Measurements from ENCODE around the gene PLPPR2. TPM values are rescaled to one million over a fixed set of nuclear protein-coding genes. Genes with fewer than 3 reads are reported as not detected.
"Not testable (repeated sequence)": the region's sequence is repeated elsewhere in the genome, so short reads cannot be mapped to it uniquely, and the experiment has no call there.

Gene PLPPR2, protein sequence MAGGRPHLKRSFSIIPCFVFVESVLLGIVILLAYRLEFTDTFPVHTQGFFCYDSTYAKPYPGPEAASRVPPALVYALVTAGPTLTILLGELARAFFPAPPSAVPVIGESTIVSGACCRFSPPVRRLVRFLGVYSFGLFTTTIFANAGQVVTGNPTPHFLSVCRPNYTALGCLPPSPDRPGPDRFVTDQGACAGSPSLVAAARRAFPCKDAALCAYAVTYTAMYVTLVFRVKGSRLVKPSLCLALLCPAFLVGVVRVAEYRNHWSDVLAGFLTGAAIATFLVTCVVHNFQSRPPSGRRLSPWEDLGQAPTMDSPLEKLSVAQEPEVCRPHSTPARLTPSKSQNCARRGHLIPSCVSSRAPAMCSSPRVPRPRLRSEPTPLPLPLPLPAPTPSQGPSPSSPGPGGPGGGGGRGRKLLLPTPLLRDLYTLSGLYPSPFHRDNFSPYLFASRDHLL
- total RNA-seq (2014; rRNA removed; shearing (Covaris generic)): 0.27 and 1.4 TPM in 2 replicates
- 5.8 and 9.4 TPM in 2 replicates for polyA plus RNA-seq (2015; cell fraction: cytosol; rRNA removed)
- polyA plus RNA-seq (2015; cell fraction: nucleus; rRNA removed): 5.1 and 7.3 TPM in 2 replicates

DNA sequence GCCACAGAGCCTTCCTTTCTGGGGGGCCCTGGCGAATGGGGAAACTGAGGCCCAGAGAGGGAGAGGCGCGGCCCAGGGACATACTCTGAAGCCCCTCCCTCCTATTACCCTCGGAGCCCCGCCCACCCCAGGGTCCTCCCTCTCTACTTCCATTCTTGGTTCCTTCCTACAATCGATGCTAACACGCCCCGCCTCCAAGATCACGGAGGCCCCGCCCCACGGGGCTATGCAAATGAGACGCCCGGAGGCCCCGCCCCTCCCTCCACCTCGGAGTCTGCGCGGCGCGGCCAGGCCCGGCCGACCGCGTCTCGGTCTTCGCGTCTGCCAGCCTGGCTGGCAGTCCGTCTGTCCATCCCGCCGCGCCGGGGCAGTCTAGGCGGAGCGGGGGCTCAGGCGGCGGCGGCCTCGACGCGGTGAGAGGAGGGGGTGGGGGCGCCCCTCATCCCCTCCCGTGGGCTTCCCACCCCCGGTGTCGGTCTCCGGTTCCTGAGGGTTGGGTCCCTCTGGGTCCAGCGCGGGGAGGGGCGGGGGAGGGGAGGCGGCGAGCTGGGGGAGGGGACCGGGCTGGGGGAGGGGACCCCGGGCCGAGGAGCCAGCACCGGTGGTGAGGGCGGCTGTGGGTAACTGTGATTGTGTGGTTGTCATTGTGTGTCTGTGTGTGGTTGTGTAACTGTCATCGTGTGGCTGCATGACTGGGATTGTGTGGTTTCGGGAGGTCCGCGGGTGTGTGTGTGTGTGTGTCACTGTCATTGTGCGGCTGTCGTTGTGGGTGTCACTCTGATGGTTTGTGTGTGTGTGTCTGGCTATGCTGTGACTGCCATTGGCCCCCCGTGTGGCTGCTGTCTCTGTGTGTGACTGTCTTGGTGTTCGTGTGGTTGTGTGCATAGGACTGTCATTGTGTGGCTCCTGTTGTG lies at the start of gene PLPPR2:
PLPPR2 (plus strand) TSS at position 273 of the 914 bp plus-strand sequence. CDS start 2,242 bp downstream, outside the sequence.
- DNase-seq (ENCODE audit: low read depth): no peak

DNA sequence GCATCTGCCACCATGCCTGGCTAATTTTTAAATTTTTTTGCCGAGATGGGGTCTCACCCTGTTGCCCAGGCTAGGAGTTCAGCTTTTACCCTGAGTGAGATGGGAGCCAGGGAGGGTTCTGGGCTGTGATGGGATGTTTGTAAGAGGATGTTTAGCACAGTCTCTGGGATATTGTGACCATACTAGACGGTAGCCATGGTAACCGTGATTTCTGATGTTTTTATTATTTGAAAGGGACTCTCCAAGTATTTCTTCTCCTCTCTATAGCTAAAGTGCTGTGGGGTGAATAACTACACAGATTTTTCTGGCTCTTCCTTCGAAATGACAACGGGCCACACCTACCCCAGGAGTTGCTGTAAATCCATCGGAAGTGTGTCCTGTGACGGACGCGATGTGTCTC lies 48.9 kb upstream of the PLPPR2 start:
- no peak for DNase-seq (ENCODE audit: low read depth)

DNA sequence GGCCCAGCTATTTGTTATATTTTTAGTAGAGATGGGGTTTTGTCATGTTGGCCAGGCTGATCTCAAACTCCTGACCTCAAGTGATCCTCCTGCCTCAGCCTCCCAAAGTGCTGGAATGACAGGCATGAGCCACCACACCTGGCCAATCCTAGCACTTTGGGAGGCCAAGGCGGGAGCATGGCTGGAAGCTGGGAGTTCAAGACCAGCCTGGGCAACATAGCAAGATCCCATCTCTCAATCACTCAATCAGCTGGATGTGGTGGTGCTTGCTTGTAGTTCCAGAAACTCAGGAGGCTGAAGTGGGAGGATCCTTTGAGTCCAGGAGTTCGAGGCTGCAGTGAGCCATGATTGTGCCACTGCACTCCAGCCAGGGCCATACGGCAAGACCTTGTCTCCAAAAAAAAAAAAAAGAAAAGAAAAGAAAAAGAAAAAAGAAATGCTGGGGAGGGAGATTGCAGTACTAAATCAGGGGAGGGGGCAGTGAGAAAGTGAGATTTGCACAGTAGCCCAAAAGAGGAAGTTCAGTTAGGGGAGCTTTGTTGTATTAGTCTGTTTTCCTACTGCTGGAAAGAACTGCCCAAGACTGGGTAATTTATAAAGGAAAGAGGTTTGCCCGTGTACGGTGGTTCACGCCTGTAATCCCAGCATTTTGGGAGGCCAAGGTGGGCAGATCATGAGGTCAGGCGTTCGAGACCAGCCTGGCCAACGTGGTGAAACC lies 34.8 kb upstream of the PLPPR2 start:
- not testable (repeated sequence) for DNase-seq (ENCODE audit: low read depth)

DNA sequence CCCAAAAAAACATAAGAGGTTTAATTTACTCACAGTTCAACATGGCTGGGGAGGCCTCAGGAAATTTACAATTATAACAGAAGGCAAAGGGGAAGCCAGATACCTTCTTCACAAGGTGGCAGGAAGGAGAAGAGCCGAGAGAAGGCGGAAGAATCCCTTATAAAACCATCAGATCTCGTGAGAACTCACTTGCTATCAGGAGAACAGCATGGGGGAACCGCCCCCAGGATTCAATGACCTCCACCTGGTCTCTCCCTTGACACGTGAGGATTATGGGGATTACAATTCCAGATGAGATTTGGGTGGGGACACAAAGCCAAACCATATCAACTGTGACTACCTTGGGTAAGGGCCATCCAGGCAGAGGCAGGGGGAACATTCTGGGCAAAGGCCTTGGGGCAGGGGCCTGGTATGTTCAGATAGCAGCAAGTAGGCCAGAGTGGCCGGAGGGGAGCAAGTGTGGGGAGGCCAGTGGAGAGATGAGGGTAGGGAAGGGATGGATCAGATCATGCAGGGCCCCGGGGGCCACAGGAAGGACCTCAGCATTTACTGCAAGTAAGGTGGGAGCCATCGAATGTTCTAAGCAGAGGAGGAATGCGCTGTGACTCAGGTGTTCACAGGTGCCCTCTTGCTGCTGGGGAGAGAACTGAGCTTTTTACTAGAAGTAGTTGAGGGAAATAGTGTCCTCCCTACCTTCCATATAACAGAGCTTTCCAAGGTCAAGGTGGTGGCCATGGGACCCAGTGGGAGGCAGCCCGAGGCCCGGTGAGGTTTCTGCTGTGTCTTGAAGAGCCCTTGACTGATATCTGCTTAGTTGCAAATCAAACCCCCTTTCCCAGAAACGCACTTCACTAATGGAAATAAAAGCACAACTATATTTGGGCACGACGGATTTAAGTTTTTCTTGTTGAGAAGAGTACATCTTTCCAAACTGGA lies 33.8 kb upstream of the PLPPR2 start:
- DNase-seq (ENCODE audit: low read depth): no peak

DNA sequence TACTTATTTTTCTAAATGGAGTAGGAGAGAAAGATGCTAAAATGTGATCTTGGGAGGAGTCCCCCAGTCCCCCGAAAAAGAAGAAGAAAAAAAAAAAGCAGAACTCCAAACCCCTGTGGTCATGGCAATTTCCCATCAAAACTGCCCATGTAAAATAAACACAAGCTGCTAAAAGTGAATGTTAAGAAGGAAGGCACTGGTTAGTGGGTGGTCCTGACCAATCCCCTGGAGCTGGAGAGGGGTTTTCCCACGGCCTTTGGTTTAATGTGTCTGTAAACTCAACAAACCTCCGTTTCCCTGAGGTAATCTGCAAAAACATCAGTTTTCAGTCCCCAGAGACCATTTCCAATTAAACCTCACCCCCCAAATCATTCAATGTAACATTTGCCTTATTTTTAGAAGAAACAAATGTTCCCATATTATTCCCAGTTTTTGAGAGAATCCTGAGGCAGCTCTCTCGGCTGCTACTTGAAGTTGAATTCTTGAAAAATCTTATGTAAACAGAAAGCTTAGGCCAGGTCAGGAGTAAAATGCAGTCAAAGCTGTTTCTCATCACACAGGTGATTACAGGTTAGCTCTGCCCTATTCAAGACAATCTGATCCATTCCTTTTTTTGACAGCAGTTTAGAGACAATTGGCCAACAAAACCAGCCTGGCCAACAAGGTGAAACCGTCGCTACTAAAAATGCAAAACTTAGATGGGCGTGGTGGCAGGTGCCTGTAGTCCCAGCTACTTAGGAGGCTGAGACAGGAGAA lies 32.8 kb upstream of the PLPPR2 start:
- no peak for DNase-seq (ENCODE audit: low read depth)

DNA sequence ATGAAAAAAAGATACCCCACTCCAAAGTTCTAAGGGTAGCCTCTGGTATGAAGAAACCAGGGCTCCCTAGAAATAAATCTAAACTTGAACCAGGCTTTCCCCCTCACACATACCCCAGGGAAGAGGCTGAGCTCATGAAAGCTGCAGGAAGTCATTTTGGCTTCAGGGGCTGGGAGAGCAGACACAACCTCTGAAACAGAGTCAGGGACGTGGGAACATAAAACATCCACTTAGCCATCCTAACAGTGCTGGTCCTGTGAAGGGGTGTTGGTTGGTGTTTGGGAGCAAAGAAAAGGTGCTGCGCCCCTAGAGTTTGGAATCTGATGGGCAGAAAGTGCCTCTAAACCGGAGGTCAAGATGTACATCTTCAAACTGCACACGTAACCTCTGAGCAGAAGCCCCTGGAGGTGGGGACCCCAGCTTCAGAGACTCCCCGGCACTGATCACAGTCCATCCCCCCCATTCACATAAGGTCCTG lies 31.6 kb upstream of the PLPPR2 start:
- DNase-seq (ENCODE audit: low read depth): no peak

DNA sequence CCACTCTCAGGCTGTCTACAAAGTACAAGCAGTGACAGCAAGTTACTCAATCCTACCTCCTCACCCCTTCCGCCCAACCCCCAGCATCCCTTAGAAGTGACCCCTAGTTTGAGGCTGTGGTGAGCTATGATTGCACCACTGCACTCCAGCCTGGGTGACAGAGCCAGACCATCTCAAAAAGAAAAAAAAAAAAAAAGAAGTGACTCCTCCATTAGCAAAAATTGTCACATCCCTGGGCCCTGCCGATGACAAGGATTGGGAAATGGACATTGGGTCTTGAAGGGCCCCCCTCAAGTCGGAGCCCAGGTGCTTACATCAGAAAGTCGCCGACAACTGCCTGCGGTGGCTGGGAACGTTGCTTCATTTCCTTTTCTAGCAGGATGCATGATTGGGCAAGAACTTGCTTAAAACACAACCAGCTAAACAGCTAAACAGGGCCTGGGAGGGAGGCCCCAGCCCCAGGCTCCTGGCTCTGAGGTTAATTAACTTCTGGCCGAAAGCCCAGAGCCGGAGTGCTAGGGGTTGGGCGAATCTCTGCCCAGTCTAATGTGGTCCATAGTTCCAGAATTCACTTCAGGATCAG lies 31.1 kb upstream of the PLPPR2 start:
- DNase-seq (ENCODE audit: low read depth): peak; percentile 76

DNA sequence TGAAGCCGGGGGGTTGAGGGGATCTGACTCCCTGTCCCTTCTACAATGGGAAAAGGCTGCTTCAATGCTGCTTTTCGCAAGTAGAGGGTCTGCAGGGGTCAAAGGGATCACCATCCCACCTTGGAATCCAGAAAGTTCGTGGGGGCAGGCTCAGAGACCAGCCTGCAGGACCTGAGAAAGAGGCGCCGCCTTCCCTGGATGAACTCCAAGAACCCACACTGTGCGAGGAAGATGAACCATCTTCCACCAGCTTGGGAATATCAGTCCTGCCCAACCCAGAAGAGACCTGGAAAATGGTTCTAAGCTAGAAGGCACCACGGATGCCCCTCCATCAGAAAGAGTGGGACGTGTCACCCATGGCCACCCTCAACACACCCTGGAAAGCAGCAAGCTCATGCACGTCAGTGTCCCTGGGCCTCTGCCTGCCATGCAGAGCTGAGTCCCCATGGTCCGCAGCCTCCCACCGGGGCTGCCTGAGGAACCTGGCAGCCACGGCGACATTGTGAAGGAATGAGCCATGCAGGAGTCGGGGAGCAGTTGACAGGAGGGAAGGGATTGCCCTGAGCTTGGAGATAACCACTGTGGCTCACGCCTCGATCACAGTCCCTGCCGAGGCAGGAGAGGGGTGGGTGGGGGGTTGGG lies 30.4 kb upstream of the PLPPR2 start:
- DNase-seq (ENCODE audit: low read depth): no peak

DNA sequence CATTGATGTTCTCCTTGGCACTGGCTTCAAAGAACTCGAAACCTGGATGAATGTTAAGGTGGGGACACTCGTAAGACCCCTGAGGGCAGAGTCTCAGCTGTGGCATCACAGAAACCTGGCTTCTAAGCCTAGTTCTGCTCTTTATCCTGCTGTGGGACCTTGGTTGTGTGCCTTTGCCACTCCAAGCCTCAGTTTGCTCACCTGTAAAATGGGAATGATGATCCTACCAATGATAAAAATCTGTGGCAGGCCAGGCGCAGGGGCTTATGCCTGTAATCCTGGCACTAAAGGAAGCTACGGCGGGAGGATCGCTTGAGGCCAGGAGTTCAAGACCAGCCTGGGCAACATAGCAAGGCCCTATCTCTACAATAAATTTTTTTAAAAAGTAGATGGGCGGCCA lies 29.7 kb upstream of the PLPPR2 start:
- DNase-seq (ENCODE audit: low read depth): no peak

DNA sequence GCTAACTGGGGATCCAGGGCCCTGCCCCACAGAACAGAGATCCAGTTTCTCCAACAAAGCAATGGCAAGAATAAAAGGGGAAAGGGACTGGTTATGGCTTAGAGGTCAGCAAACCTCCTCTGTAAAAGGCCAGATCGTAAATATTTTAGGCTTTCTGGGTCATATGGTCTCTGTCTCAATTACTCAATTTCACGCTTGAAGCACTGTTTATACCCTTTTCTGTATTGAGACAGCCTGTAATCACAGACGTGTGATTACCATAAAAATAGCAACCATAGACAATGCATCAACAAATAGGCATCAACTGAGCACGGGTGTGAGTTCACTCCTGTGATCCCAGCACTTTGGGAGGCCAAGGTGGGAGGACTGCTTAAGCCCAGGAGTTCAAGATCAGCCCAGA lies 25.1 kb upstream of the PLPPR2 start:
- no peak for DNase-seq (ENCODE audit: low read depth)

DNA sequence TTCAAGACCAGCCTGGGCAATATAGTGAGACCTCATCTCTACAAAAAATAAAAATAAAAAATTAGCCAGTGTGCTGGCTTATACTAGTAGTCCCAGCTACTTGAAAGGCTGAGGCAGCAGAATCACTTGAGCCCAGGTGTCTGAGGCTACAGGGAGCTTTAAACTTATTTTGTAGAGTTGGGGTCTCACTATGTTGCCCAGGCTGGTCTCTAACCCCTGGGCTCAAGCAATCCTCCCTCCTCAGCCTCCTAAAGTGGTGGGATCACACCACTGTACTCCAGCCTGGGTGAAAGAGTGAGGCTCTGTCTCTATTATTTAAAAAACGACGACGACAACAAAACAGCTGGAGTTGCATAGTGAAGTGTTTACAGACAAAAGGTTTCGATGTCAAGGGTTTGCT lies 23.7 kb upstream of the PLPPR2 start:
- DNase-seq (ENCODE audit: low read depth): no peak

DNA sequence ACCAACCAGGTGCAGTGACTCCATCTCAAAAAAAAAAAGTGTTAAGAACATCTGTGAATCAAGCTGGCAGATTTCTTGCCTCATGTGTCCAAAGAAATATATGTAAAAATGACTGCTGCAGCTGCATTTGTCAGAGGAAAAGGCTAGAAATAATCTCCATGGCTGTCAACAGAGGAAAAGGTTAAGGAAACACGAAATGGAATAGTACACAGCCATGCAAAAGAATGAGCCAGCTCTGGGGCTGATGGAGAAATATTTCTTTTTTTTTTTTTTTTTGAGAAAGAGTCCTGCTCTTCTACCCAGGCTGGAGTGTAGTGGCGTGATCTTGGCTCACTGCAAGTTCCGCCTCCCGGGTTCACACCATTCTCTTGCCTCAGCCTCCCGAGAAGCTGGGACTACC lies 22.4 kb upstream of the PLPPR2 start:
- DNase-seq (ENCODE audit: low read depth): no peak

DNA sequence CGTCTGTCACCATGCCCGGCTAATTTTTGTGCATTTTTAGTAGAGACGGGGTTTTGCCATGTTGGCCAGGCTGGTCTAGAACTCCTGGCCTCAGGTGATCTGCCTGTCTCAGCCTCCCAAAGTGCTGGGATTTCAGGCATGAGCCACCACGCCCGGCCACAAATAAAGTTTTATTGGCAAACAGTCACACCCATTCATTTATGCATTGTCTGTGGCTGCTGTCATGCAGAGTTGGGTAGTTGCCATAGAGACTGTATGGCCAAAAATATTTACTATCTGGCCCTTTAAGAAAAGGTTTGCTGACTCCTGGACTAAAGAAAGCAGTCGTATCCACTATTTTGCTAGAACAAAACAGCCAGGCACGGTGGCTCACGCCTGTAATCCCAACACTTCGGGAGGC lies 21.4 kb upstream of the PLPPR2 start:
- DNase-seq (ENCODE audit: low read depth): peak; percentile 15

DNA sequence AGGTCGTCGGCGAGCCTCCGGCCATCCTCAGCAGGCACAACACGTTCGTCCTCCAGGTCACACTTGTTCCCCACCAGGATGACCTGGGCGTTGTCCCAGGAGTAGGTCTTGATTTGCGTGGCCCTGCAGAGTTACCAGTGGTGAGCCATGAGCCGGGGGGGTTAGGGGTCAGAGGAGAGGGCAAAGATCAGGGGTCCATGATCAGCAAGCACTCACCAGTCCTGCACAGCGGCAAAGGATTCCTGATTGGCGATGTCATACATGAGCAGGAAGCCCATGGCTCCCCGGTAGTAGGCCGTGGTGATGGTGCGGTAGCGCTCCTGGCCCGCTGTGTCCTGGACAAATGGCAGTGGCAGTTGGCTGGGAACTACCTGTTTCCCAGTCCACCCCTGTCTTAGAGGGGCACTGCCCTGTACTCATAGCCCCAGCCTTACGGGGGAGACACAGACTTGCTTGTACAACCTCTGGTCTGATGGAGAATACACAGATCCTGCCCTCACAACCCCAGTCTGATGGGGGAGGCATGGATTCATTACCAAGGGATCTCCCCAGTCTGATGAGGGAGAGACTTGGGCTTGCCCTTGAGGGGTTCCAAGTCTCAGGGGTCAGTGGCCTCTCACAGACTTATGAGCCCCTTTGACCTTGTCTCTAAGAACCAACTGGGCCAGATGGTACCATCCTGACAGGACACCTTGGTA lies 19.6 kb upstream of the PLPPR2 start:
- DNase-seq (ENCODE audit: low read depth): no peak

DNA sequence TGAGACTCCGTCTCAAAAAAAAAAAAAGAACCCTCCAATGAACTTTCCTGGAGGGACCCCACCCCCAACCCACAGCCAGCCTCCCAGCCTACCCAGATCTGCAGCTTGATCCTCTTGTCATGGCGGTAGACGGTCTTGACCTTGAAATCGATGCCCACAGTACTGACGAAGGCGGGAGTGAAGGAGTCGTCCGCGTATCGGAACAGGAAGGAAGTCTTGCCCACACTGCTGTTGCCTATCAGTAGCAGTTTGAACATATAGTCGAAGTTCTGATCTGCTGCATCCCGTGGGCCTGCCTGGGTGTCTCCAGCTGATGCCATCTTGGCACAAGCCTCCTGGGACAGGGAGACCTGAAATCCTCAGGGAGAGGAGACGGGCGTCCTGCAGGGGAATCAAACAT lies 18.2 kb upstream of the PLPPR2 start:
- no peak for DNase-seq (ENCODE audit: low read depth)

DNA sequence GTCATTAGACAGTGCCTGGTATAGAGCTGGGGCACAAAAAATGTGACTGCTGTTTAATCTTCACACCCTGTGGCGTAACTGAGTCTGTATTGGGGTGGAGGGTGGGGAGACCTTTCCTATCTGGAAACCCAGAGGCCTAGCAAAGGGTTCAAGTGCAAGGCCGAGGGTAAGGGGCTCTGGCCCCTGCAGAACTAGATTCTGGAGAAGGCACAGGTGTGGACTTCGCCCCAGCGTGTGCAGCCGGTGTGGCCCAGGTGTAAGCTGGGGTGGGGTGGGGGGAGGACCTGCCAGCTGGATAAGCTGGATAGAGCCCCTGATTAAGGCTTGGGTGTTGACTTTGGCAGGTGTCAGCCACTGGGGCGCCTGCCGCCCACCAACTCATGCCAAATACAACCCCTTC lies 17.1 kb upstream of the PLPPR2 start:
- no peak for DNase-seq (ENCODE audit: low read depth)

DNA sequence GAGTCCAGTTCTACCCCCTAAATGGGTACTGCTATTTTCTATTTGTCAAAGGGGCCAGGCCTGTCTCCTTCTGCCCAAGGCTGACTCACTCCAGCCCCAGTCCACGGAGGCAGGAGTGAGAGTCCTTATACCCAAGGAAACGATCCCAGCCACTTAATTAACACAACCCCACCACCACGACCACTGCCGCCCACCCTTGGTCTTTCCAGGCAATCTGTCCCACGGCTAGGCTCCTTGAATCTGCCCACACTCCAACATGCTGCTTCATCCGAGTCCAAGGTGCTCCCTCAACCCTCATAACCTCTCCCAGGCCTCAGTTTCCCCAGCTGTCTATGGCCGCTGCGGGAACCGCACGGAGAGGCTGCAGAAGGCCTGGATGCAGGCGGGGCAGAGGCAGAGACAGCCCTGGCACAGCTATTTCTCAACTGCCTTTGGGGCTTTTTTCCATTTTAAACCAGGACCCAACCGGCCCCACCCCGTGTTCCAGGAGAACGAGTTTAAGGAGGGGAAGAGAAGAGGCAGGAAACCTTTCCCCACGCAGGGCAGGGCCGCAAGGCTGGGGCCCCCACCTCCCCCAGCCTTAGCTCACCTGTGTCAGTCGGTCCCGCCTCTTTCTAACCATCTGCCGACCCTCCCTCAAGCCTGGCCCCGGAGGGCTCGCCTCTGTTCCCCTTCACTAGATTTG lies 16.5 kb upstream of the PLPPR2 start:
- no peak for DNase-seq (ENCODE audit: low read depth)

Measured in HT1080 (cell line).